GM11168 (cell line): ENCODE measurements around the gene MED26.
"Not testable (repeated sequence)": the region's sequence is repeated elsewhere in the genome, so short reads cannot be mapped to it uniquely, and the experiment has no call there.

ENCODE experiments used
- in situ Hi-C: fragments of 300-500 bp; cut with MboI; formaldehyde crosslinking; loops from one replicate; pipeline ENCODE4 v1.12.0; 2022; ENCODE audit warnings: low sequenced_read_pairs; ENCODE audit not compliant: unreplicated experiment

Gene MED26

GRCh38 chr19:16579381-16579780 lies 48.6 kb downstream of the MED26 start:
- in situ Hi-C loops = no loop called here

GRCh38 chr19:16577531-16577985 lies 50.4 kb downstream of the MED26 start:
- in situ Hi-C loops = no loop called here

- in situ Hi-C loops = no loop called here
Observed at GRCh38 chr19:16576690-16577530, 51.1 kb downstream of the MED26 start.

- in situ Hi-C loops = no loop called here
Observed at GRCh38 chr19:16575861-16576689, 51.9 kb downstream of the MED26 start.

GRCh38 chr19:16575282-16575681 lies 52.7 kb downstream of the MED26 start:
- in situ Hi-C loops = no loop called here

GRCh38 chr19:16573925-16574324 lies 54.1 kb downstream of the MED26 start:
- in situ Hi-C loops = no loop called here

GRCh38 chr19:16573296-16573695 lies 54.7 kb downstream of the MED26 start:
- in situ Hi-C loops = no loop called here

GRCh38 chr19:16572332-16573211 lies 55.4 kb downstream of the MED26 start, which contains the start of gene SLC35E1:
SLC35E1 (minus strand) TSS chr19:16572415; CDS start chr19:16572364, 51 bp downstream.
- in situ Hi-C loops = no loop called here

- in situ Hi-C loops = no loop called here
Observed at GRCh38 chr19:16571822-16572331, 56.1 kb downstream of the MED26 start.

GRCh38 chr19:16571283-16571682 lies 56.7 kb downstream of the MED26 start:
- in situ Hi-C loops = no loop called here

- in situ Hi-C loops = no loop called here
Observed at GRCh38 chr19:16569609-16570320, 58.2 kb downstream of the MED26 start.

GRCh38 chr19:16566702-16567101 lies 61.3 kb downstream of the MED26 start:
- in situ Hi-C loops = no loop called here

- in situ Hi-C loops = no loop called here
Observed at GRCh38 chr19:16566161-16566560, 61.8 kb downstream of the MED26 start.

GRCh38 chr19:16564842-16565241 lies 63.2 kb downstream of the MED26 start:
- in situ Hi-C loops = no loop called here

- in situ Hi-C loops = no loop called here
Observed at GRCh38 chr19:16562608-16563025, 65.4 kb downstream of the MED26 start.

- in situ Hi-C loops = no loop called here
Observed at GRCh38 chr19:16561382-16561781, 66.6 kb downstream of the MED26 start.

GRCh38 chr19:16559780-16560276 lies 68.2 kb downstream of the MED26 start:
- in situ Hi-C loops = no loop called here

- in situ Hi-C loops = no loop called here
Observed at GRCh38 chr19:16554776-16555175, 73.2 kb downstream of the MED26 start.

- in situ Hi-C loops = not testable (repeated sequence)
Observed at GRCh38 chr19:16551902-16552301, 76.1 kb downstream of the MED26 start.
